HCT116 (cell line): ENCODE results near the gene ANKRD10. TPM values are rescaled to one million over a fixed set of nuclear protein-coding genes. Genes with fewer than 3 reads are reported as not detected.

Experiments
- ATAC-seq: fragments of 200-7000 bp; cut with Tn5 transposase; 2 replicates; pipeline ENCODE4 v1.9.1; 2020; ENCODE audit warnings: mild to moderate bottlenecking, moderate library complexity
- BruUV-seq: library from RNA; stranded (reverse); fragments of 400-500 nt; replicated peaks from 2 replicates; lab custom pipeline; 2021; lab: Mats Ljungman, UMichigan
- CTCF ChIA-PET: fragments of 300-600 bp; sonication (Branson Sonifier 250); formaldehyde crosslinking; loops from one replicate; lab custom pipeline; 2021; ENCODE audit warnings: antibody characterized with exemption; lab: Charles Lee
- POLR2A ChIA-PET: fragments of 300-600, 350-600 bp; sonication (Branson Sonifier 250); formaldehyde crosslinking; loops from one replicate; lab custom pipeline; 2021; ENCODE audit warnings: antibody characterized with exemption; lab: Charles Lee
- RAD21 ChIA-PET, 2 experiments: fragments of 300-600 bp; sonication (Branson Sonifier 250); formaldehyde crosslinking; loops; one replicate each; lab custom pipeline; 2023; ENCODE audit warnings: low total read pairs in 2 of 2; ENCODE audit not compliant: uncharacterized antibody in 2 of 2, unreplicated experiment in 2 of 2, low non-redundant PET in 1 of 2; lab: Charles Lee
- DNase-seq: peaks from one replicate; pipeline ENCODE4 v3.0.0-alpha.2; 2010; ENCODE audit warnings: low read depth, low spot score
- H2AFZ ChIP-seq: fragments of 200-600 bp; shearing (Covaris generic), sonication (generic); 2 replicates; pipeline ENCODE4 v1.6.1; 2017; ENCODE audit warnings: low read depth, mixed run types, mixed read lengths, antibody characterized with exemption, low read length; ENCODE audit not compliant: poor library complexity, severe bottlenecking
- H3K27ac ChIP-seq: 2 replicates; pipeline ENCODE4 v1.5.1; 2012; ENCODE audit warnings: low read depth, low read length
- H3K27me3 ChIP-seq: fragments of 200-600 bp; sonication (generic); 2 replicates; pipeline ENCODE4 v1.6.1; 2016; ENCODE audit warnings: mixed run types, low read length, mixed read lengths; ENCODE audit not compliant: insufficient read depth
- H3K36me3 ChIP-seq, 2 experiments: fragments of 200-500 bp in 1 of 2; fragments of 200-600 bp in 1 of 2; sonication (Bioruptor generic) in 1 of 2; sonication (generic) in 1 of 2; 2 replicates each; pipeline versions ENCODE4 v1.5.1 to v1.6.1; 2014 to 2016; ENCODE audit warnings: low read length in 2 of 2, inconsistent platforms in 1 of 2, mixed read lengths in 1 of 2, mixed run types in 1 of 2; ENCODE audit not compliant: insufficient read depth in 2 of 2, control insufficient read depth in 1 of 2
- H3K4me1 ChIP-seq, 2 experiments: fragments of 200-600 bp in 1 of 2; sonication (generic) in 1 of 2; 2 replicates each; pipeline versions ENCODE4 v1.5.1 to v1.6.1; 2012 to 2017; ENCODE audit warnings: low read length in 2 of 2, inconsistent platforms in 1 of 2, mild to moderate bottlenecking in 1 of 2, mixed read lengths in 1 of 2, mixed run types in 1 of 2, moderate library complexity in 1 of 2; ENCODE audit not compliant: insufficient read depth in 2 of 2, control insufficient read depth in 1 of 2
- H3K4me2 ChIP-seq: fragments of 200-600 bp; sonication (generic); 2 replicates; pipeline ENCODE4 v1.6.1; 2017; ENCODE audit warnings: mixed run types, low read length, mixed read lengths
- H3K4me3 ChIP-seq, 2 experiments: fragments of 200-600 bp in 1 of 2; sonication (generic) in 1 of 2; replicated peaks in 1 of 2; 2 replicates each; pipeline ENCODE4 v1.5.1; 2011 to 2016; ENCODE audit warnings: low read length in 2 of 2, control low read depth in 1 of 2, low read depth in 1 of 2, mild to moderate bottlenecking in 1 of 2, mixed read lengths in 1 of 2, mixed run types in 1 of 2
- H3K79me2 ChIP-seq: fragments of 200-600 bp; sonication (generic); 2 replicates; pipeline ENCODE4 v1.6.1; 2017; ENCODE audit warnings: mild to moderate bottlenecking, mixed run types, low read length, moderate library complexity, mixed read lengths; ENCODE audit not compliant: insufficient read depth
- H3K9ac ChIP-seq: fragments of 200-600 bp; sonication (generic); 2 replicates; pipeline ENCODE4 v1.6.1; 2016; ENCODE audit warnings: low read length, mixed read lengths
- H3K9me2 ChIP-seq: fragments of 200-600 bp; sonication (generic), shearing (Covaris generic); 2 replicates; pipeline ENCODE4 v1.6.1; 2017; ENCODE audit warnings: mixed run types, mild to moderate bottlenecking, moderate library complexity; ENCODE audit not compliant: insufficient read depth
- H3K9me3 ChIP-seq, 2 experiments: fragments of 200-500 bp in 1 of 2; fragments of 200-600 bp in 1 of 2; sonication (Bioruptor generic) in 1 of 2; sonication (generic) in 1 of 2; 2 replicates each; pipeline ENCODE4 v1.6.1; 2014 to 2017; ENCODE audit warnings: low read length in 2 of 2, mixed read lengths in 2 of 2, inconsistent platforms in 1 of 2, low read depth in 1 of 2, mild to moderate bottlenecking in 1 of 2, mixed run types in 1 of 2, moderate library complexity in 1 of 2; ENCODE audit not compliant: control insufficient read depth in 1 of 2, insufficient read depth in 1 of 2
- H4K20me1 ChIP-seq: fragments of 200-600 bp; sonication (generic), shearing (Covaris generic); 2 replicates; pipeline ENCODE4 v1.6.1; 2017; ENCODE audit warnings: mixed run types, mild to moderate bottlenecking, moderate library complexity; ENCODE audit not compliant: insufficient read depth
- CBX3 ChIP-seq: IDR thresholded peaks from 2 replicates; pipeline ENCODE4 v1.6.1; 2012; ENCODE audit warnings: low read depth
- CEBPB ChIP-seq: IDR thresholded peaks from 2 replicates; pipeline ENCODE4 v1.6.1; 2012; ENCODE audit warnings: low read depth
- EGR1 ChIP-seq: IDR thresholded peaks from 2 replicates; pipeline ENCODE4 v1.6.1; 2012; ENCODE audit warnings: low read depth
- ELF1 ChIP-seq: IDR thresholded peaks from 2 replicates; pipeline ENCODE4 v1.6.1; 2012; ENCODE audit warnings: low read depth, borderline replicate concordance
- EZH2 ChIP-seq: fragments of 200-600 bp; sonication (generic); IDR thresholded peaks from 2 replicates; pipeline ENCODE4 v1.6.1; 2017; ENCODE audit warnings: antibody characterized with exemption, mixed run types
- EZH2phosphoT487 ChIP-seq: fragments of 200-600 bp; IDR thresholded peaks from 2 replicates; pipeline ENCODE4 v1.6.1; 2018; ENCODE audit warnings: antibody characterized with exemption, borderline replicate concordance
- POLR2AphosphoS5 ChIP-seq: IDR thresholded peaks from 2 replicates; pipeline ENCODE4 v1.6.1; 2011; ENCODE audit warnings: mild to moderate bottlenecking, low read depth, low read length, moderate library complexity
- SP1 ChIP-seq: IDR thresholded peaks from 2 replicates; pipeline ENCODE4 v1.6.1; 2012; ENCODE audit warnings: low read depth
- SRF ChIP-seq: IDR thresholded peaks from 2 replicates; pipeline ENCODE4 v1.6.1; 2012; ENCODE audit warnings: low read depth
- TCF7L2 ChIP-seq: IDR thresholded peaks from 2 replicates; pipeline ENCODE4 v1.7.0; 2011; ENCODE audit warnings: borderline replicate concordance, inconsistent platforms; ENCODE audit not compliant: insufficient read depth, insufficient read length; ENCODE audit errors: extremely low read depth
- ZNF274 ChIP-seq: fragments of 200-500 bp; sonication (Bioruptor generic); IDR thresholded peaks from 2 replicates; pipeline ENCODE4 v1.6.1; 2014; ENCODE audit warnings: mild to moderate bottlenecking, low read depth, low read length, inconsistent platforms
- intact Hi-C: fragments of 100-400 bp; cut with micrococcal nuclease; formaldehyde crosslinking; loops from 2 replicates; pipeline ENCODE4 v1.10.0; 2022
- total RNA-seq: library from RNA; stranded (reverse); gene quantifications from one replicate; pipeline ENCODE4 v1.2.1, GENCODE V29; 2021; ENCODE audit not compliant: unreplicated experiment
- TF ChIP-seq, protein P1 (sequence below): IDR thresholded peaks from 2 replicates; pipeline ENCODE4 v1.6.1; 2012
- TF ChIP-seq, protein P2 (sequence below), 3 experiments: fragments of 200-600 bp in 1 of 3; sonication (generic) in 1 of 3; IDR thresholded peaks in 2 of 3; conservative IDR thresholded peaks in 1 of 3; 2 replicates each; pipeline ENCODE4 v1.5.1; 2012 to 2017; ENCODE audit warnings: low read depth in 2 of 3, low read length in 2 of 3, antibody characterized with exemption in 1 of 3, borderline replicate concordance in 1 of 3, control low read depth in 1 of 3, mild to moderate bottlenecking in 1 of 3, mixed read lengths in 1 of 3, mixed run types in 1 of 3, moderate library complexity in 1 of 3; ENCODE audit not compliant: insufficient read depth in 1 of 3
- TF ChIP-seq, protein P3 (sequence below): IDR thresholded peaks from 2 replicates; pipeline ENCODE4 v1.6.1; 2012; ENCODE audit warnings: low read depth
- TF ChIP-seq, protein P4 (sequence below): IDR thresholded peaks from 2 replicates; pipeline ENCODE4 v1.6.1; 2011; ENCODE audit warnings: mild to moderate bottlenecking, low read length, moderate library complexity; ENCODE audit not compliant: insufficient replicate concordance; ENCODE audit errors: extremely low read depth
- TF ChIP-seq, protein P5 (sequence below): IDR thresholded peaks from 2 replicates; pipeline ENCODE4 v1.6.1; 2012

Gene ANKRD10
- total RNA-seq, 1 experiment from 2014 or later = 173 TPM

DNA sequence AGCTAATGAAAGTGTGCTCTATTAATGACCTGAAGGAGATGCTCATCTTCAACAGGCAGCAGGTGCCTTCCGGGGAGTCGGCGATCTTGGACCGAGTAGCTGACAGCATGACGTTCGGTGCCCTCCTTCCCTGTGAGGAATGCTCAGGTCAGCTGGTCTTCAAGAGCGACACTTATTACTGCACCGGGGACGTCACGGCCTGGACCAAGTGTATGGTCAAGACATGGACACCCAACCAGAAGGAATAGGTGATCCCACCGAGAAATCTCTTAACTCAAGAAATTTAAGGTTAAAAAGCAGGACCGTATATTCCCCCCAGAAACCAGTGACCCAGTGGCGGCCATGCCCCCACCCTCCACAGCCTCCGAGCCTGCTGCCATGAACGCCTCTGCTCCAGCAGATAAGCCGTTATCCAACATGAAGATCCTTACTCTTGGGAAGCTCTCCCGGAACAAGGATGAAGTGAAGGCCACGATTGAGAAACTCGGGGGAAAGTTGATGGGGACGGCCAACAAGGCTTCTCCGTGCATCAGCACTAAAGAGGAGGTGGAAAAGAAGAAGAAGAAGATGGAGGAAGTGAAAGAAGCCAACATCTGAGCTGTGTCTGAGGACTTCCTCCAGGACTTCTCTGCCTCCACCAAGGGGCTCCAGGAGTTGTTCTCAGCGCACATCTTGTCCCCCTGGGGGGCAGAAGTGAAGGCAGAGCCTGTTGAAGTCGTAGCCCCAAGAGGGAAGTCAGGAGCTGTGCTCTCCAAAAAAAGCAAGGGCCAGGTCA, 22.8 kb upstream of the ANKRD10 start (continued):
- TF ChIP-seq, protein P1, sequence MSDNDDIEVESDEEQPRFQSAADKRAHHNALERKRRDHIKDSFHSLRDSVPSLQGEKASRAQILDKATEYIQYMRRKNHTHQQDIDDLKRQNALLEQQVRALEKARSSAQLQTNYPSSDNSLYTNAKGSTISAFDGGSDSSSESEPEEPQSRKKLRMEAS = no peak

DNA sequence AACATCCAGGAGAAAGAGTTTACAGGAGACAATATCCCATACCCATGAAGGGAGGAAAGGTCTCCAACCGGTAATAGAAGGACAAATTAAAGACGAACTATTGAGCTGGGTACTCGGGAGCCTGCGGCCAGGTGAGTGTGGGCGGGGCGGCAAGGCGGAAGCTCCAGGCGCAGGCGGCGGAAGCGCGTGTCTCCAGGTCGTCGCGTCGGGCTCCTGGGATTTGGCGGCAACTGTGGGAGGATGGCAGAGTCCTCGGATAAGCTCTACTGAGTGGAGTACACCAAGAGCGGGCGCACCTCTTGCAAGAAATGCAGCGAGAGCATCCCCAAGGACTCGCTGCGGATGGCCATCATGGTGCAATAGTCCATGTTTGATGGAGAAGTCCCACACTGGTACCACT, 21.6 kb upstream of the ANKRD10 start:
- CTCF ChIA-PET = no interaction called here
- no peaks in the 10 kb centered on the region for H3K27me3 ChIP-seq
- TF ChIP-seq, protein P2, sequence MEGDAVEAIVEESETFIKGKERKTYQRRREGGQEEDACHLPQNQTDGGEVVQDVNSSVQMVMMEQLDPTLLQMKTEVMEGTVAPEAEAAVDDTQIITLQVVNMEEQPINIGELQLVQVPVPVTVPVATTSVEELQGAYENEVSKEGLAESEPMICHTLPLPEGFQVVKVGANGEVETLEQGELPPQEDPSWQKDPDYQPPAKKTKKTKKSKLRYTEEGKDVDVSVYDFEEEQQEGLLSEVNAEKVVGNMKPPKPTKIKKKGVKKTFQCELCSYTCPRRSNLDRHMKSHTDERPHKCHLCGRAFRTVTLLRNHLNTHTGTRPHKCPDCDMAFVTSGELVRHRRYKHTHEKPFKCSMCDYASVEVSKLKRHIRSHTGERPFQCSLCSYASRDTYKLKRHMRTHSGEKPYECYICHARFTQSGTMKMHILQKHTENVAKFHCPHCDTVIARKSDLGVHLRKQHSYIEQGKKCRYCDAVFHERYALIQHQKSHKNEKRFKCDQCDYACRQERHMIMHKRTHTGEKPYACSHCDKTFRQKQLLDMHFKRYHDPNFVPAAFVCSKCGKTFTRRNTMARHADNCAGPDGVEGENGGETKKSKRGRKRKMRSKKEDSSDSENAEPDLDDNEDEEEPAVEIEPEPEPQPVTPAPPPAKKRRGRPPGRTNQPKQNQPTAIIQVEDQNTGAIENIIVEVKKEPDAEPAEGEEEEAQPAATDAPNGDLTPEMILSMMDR (IDR thresholded peaks at IDR 0.05 in 2 of 3, conservative IDR thresholded peaks at IDR 0.05 in 1 of 3; ENCODE audit: borderline replicate concordance in 1 of 3, insufficient read depth in 1 of 3, low read depth in 2 of 3, low read length in 2 of 3) = no peak
- TF ChIP-seq, protein P3, sequence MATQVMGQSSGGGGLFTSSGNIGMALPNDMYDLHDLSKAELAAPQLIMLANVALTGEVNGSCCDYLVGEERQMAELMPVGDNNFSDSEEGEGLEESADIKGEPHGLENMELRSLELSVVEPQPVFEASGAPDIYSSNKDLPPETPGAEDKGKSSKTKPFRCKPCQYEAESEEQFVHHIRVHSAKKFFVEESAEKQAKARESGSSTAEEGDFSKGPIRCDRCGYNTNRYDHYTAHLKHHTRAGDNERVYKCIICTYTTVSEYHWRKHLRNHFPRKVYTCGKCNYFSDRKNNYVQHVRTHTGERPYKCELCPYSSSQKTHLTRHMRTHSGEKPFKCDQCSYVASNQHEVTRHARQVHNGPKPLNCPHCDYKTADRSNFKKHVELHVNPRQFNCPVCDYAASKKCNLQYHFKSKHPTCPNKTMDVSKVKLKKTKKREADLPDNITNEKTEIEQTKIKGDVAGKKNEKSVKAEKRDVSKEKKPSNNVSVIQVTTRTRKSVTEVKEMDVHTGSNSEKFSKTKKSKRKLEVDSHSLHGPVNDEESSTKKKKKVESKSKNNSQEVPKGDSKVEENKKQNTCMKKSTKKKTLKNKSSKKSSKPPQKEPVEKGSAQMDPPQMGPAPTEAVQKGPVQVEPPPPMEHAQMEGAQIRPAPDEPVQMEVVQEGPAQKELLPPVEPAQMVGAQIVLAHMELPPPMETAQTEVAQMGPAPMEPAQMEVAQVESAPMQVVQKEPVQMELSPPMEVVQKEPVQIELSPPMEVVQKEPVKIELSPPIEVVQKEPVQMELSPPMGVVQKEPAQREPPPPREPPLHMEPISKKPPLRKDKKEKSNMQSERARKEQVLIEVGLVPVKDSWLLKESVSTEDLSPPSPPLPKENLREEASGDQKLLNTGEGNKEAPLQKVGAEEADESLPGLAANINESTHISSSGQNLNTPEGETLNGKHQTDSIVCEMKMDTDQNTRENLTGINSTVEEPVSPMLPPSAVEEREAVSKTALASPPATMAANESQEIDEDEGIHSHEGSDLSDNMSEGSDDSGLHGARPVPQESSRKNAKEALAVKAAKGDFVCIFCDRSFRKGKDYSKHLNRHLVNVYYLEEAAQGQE = no peak
- TF ChIP-seq ELF1 (no peak), EGR1 (no peak), ZNF274 (no peak), TCF7L2 (no peak), CEBPB (no peak), CBX3 (no peak), SP1 (no peak), EZH2phosphoT487 (no peak), EZH2 (no peak), POLR2AphosphoS5 (no peak), SRF (no peak)
- TF ChIP-seq, protein P4, sequence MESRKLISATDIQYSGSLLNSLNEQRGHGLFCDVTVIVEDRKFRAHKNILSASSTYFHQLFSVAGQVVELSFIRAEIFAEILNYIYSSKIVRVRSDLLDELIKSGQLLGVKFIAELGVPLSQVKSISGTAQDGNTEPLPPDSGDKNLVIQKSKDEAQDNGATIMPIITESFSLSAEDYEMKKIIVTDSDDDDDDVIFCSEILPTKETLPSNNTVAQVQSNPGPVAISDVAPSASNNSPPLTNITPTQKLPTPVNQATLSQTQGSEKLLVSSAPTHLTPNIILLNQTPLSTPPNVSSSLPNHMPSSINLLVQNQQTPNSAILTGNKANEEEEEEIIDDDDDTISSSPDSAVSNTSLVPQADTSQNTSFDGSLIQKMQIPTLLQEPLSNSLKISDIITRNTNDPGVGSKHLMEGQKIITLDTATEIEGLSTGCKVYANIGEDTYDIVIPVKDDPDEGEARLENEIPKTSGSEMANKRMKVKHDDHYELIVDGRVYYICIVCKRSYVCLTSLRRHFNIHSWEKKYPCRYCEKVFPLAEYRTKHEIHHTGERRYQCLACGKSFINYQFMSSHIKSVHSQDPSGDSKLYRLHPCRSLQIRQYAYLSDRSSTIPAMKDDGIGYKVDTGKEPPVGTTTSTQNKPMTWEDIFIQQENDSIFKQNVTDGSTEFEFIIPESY = no peak
- TF ChIP-seq, protein P5, sequence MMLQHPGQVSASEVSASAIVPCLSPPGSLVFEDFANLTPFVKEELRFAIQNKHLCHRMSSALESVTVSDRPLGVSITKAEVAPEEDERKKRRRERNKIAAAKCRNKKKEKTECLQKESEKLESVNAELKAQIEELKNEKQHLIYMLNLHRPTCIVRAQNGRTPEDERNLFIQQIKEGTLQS = no peak
- TF ChIP-seq, protein P1 = no peak

More for the DNA sequence above, 21.6 kb upstream of the ANKRD10 start:
- no peak for ATAC-seq
- Histone ChIP-seq H3K4me2 (no peak overlapping the region), H3K9ac (no peak overlapping the region), H3K27ac (no peak overlapping the region), H3K9me2 (no peaks in the 10 kb centered on the region), H3K4me1 (peaks cover 0 to 6% of the 10 kb centered on the region in 2 experiments; a peak in 1 of 4 replicates), H2AFZ (no peak overlapping the region), H3K4me3 (no peak overlapping the region), H3K36me3 (no peaks in the 10 kb centered on the region), H3K9me3 (no peaks in the 10 kb centered on the region), H3K79me2 (no peaks in the 10 kb centered on the region), H4K20me1 (no peaks in the 10 kb centered on the region)
- DNase-seq = no peak
- RAD21 ChIA-PET = no interaction called here
- intact Hi-C loops = no loop called here
- POLR2A ChIA-PET = no interaction called here
- no TSS peak for BruUV-seq
